GM18861 (cell line): Measurements from ENCODE around the gene KERA.

Source experiments
- ATAC-seq: cut with Tn5 transposase; IDR thresholded peaks from one replicate; pipeline ENCODE4 v1.9.1; 2021; ENCODE audit not compliant: unreplicated experiment

The KERA gene

GRCh38 chr12:91017511-91018263 lies 40.1 kb downstream of the KERA start:
- ATAC-seq = no peak

GRCh38 chr12:91017043-91017442 lies 40.8 kb downstream of the KERA start:
- no peak for ATAC-seq

- ATAC-seq = peak; percentile 85
Observed at GRCh38 chr12:91009319-91009950, 48.4 kb downstream of the KERA start.

GRCh38 chr12:91007531-91008290 lies 50.1 kb downstream of the KERA start:
- ATAC-seq = peak; percentile 79

- ATAC-seq = no peak
Observed at GRCh38 chr12:91004872-91005271, 53.0 kb downstream of the KERA start, which contains the start of gene EPYC. EPYC (minus strand) TSS chr12:91004972; CDS start chr12:91002565, 2,407 bp downstream.

GRCh38 chr12:91003737-91004136 lies 54.1 kb downstream of the KERA start:
- no peak for ATAC-seq

- no peak for ATAC-seq
Observed at GRCh38 chr12:91001306-91001705, 56.5 kb downstream of the KERA start.
